Activated CD8-positive, alpha-beta memory T cell treated with anti-CD3 and anti-CD28 coated beads, Interleukin-2, amount 10 ng/mL, durations not matched to agents 7 days and 5 days (primary cell): ENCODE data around the gene TANGO6. TPM values are rescaled to one million over a fixed set of nuclear protein-coding genes. Genes with fewer than 3 reads are reported as not detected.

Source experiments
- ATAC-seq: fragments of 150-1000 bp; cut with Tn5 transposase; one replicate; pipeline ENCODE4 v1.10.0; 2021; ENCODE audit warnings: moderate library complexity
- CTCF ChIA-PET: fragments of 350-600 bp; sonication (Branson Sonifier 250); formaldehyde crosslinking; loops from one replicate; lab custom pipeline; 2021; ENCODE audit warnings: antibody characterized with exemption; lab: Charles Lee
- DNase-seq: peaks from one replicate; pipeline ENCODE4 v3.0.0-alpha.2; 2020
- H3K27ac Mint-ChIP-seq: one replicate; pipeline ENCODE4 v1.8.0; 2021; ENCODE audit warnings: mild to moderate bottlenecking, mixed read lengths
- H3K27me3 Mint-ChIP-seq: one replicate; pipeline ENCODE4 v1.8.0; 2021; ENCODE audit warnings: mixed read lengths
- H3K36me3 Mint-ChIP-seq: one replicate; pipeline ENCODE4 v1.8.0; 2021; ENCODE audit warnings: mild to moderate bottlenecking, mixed read lengths
- H3K4me1 Mint-ChIP-seq: one replicate; pipeline ENCODE4 v1.8.0; 2021; ENCODE audit warnings: mixed read lengths
- H3K4me3 Mint-ChIP-seq: one replicate; pipeline ENCODE4 v1.8.0; 2021; ENCODE audit warnings: mild to moderate bottlenecking, moderate library complexity, mixed read lengths
- H3K9me3 Mint-ChIP-seq: one replicate; pipeline ENCODE4 v1.8.0; 2022; ENCODE audit warnings: low read depth, mixed read lengths
- total RNA-seq, 2 experiments: library from RNA; stranded (reverse); gene quantifications; one replicate each; pipeline ENCODE4 v1.2.3, GENCODE V29; 2021

The TANGO6 gene
- total RNA-seq, 2 experiments from 2014 or later: 20.2 to 22.3 TPM

GRCh38 chr16:68902969-68903345 is 59.6 kb downstream of the TANGO6 start:
- H3K27me3 Mint-ChIP-seq: no peaks in the 10 kb centered on the region
- no peak overlapping the region for H3K27ac Mint-ChIP-seq
- no peak for DNase-seq
- no peaks in the 10 kb centered on the region for H3K9me3 Mint-ChIP-seq
- no peaks in the 10 kb centered on the region for H3K4me1 Mint-ChIP-seq
- H3K4me3 Mint-ChIP-seq: no peak overlapping the region
- H3K36me3 Mint-ChIP-seq: peaks cover 2% of the 10 kb centered on the region
- no peak for ATAC-seq
- CTCF ChIA-PET: interaction anchor here (0.9 to 1.3 kb wide), 7 partner anchors 13 to 383 kb away, joined by 3 to 5 read pairs (median 3); partner anchors contain the start of gene HAS3

GRCh38 chr16:68907297-68907696 is 64.0 kb downstream of the TANGO6 start:
- Mint-ChIP-seq H3K9me3 (no peaks in the 10 kb centered on the region), H3K27ac (no peak overlapping the region), H3K36me3 (peaks cover 4% of the 10 kb centered on the region), H3K4me1 (no peaks in the 10 kb centered on the region), H3K4me3 (no peak overlapping the region), H3K27me3 (no peaks in the 10 kb centered on the region)
- CTCF ChIA-PET: interaction anchor here (0.7 kb wide), 1 partner anchor 205 kb away, joined by 3 read pairs; no protein-coding TSS in a partner anchor
- DNase-seq (no peak), ATAC-seq (no peak)

- Mint-ChIP-seq H3K27ac (no peak overlapping the region), H3K4me3 (no peak overlapping the region), H3K4me1 (no peaks in the 10 kb centered on the region), H3K36me3 (peaks cover 4% of the 10 kb centered on the region), H3K9me3 (no peaks in the 10 kb centered on the region), H3K27me3 (no peaks in the 10 kb centered on the region)
- ATAC-seq (no peak), DNase-seq (no peak)
- CTCF ChIA-PET: no interaction called here
Observed at GRCh38 chr16:68907781-68908181, 64.5 kb downstream of the TANGO6 start.

- peaks cover 2% of the 10 kb centered on the region for H3K36me3 Mint-ChIP-seq
Observed at GRCh38 chr16:68909099-68909733, 65.9 kb downstream of the TANGO6 start.

GRCh38 chr16:68910051-68910450 is 66.7 kb downstream of the TANGO6 start:
- ATAC-seq: no peak
- CTCF ChIA-PET: interaction anchor here (1.0 kb wide), 1 partner anchor 8 kb away, joined by 3 read pairs; no protein-coding TSS in a partner anchor
- H3K4me3 Mint-ChIP-seq: no peak overlapping the region

More at GRCh38 chr16:68909099-68909733, 65.9 kb downstream of the TANGO6 start:
- ATAC-seq: no peak
- no peak for DNase-seq
- CTCF ChIA-PET: interaction anchor here (0.9 to 1.1 kb wide), 2 partner anchors 38 to 388 kb away, joined by 3 read pairs; no protein-coding TSS in a partner anchor
- Mint-ChIP-seq H3K4me3 (no peak overlapping the region), H3K9me3 (no peaks in the 10 kb centered on the region), H3K27ac (no peak overlapping the region), H3K27me3 (no peaks in the 10 kb centered on the region), H3K4me1 (no peaks in the 10 kb centered on the region)

GRCh38 chr16:68915589-68915988 is 72.3 kb downstream of the TANGO6 start:
- Mint-ChIP-seq H3K9me3 (no peaks in the 10 kb centered on the region), H3K27ac (no peak overlapping the region), H3K4me1 (no peaks in the 10 kb centered on the region), H3K36me3 (peaks cover 10% of the 10 kb centered on the region), H3K27me3 (no peaks in the 10 kb centered on the region), H3K4me3 (no peak overlapping the region)
- no peak for ATAC-seq
- CTCF ChIA-PET: interaction anchor here (1.5 kb wide), 1 partner anchor 13 kb away, joined by 3 read pairs; no protein-coding TSS in a partner anchor
- DNase-seq: no peak

More at GRCh38 chr16:68910051-68910450, 66.7 kb downstream of the TANGO6 start:
- DNase-seq: no peak
- no peak overlapping the region for H3K27ac Mint-ChIP-seq
- no peaks in the 10 kb centered on the region for H3K9me3 Mint-ChIP-seq
- H3K36me3 Mint-ChIP-seq: peaks cover 2% of the 10 kb centered on the region
- no peaks in the 10 kb centered on the region for H3K27me3 Mint-ChIP-seq
- H3K4me1 Mint-ChIP-seq: no peaks in the 10 kb centered on the region

- H3K36me3 Mint-ChIP-seq: peaks cover 11% of the 10 kb centered on the region
- no peak overlapping the region for H3K27ac Mint-ChIP-seq
- H3K27me3 Mint-ChIP-seq: no peaks in the 10 kb centered on the region
- CTCF ChIA-PET: no interaction called here
- DNase-seq (no peak), ATAC-seq (no peak)
- no peaks in the 10 kb centered on the region for H3K9me3 Mint-ChIP-seq
- no peaks in the 10 kb centered on the region for H3K4me1 Mint-ChIP-seq
- no peak overlapping the region for H3K4me3 Mint-ChIP-seq
Observed at GRCh38 chr16:68917541-68917940, 74.2 kb downstream of the TANGO6 start.

GRCh38 chr16:68920349-68920748 is 77.0 kb downstream of the TANGO6 start:
- CTCF ChIA-PET: interaction anchor here (0.7 to 1.3 kb wide), 2 partner anchors 9 to 14 kb away, joined by 3 to 5 read pairs; no protein-coding TSS in a partner anchor
- ATAC-seq (no peak), DNase-seq (no peak)
- no peaks in the 10 kb centered on the region for H3K4me1 Mint-ChIP-seq
- H3K27ac Mint-ChIP-seq: no peak overlapping the region
- no peaks in the 10 kb centered on the region for H3K27me3 Mint-ChIP-seq
- H3K4me3 Mint-ChIP-seq: no peak overlapping the region
- H3K9me3 Mint-ChIP-seq: no peaks in the 10 kb centered on the region
- H3K36me3 Mint-ChIP-seq: peaks cover 12% of the 10 kb centered on the region

- Mint-ChIP-seq H3K4me1 (no peaks in the 10 kb centered on the region), H3K36me3 (peaks cover 12% of the 10 kb centered on the region), H3K27me3 (no peaks in the 10 kb centered on the region), H3K27ac (no peak overlapping the region), H3K9me3 (no peaks in the 10 kb centered on the region), H3K4me3 (no peak overlapping the region)
- ATAC-seq (no peak), DNase-seq (no peak)
- CTCF ChIA-PET: no interaction called here
Observed at GRCh38 chr16:68921637-68922036, 78.3 kb downstream of the TANGO6 start.

- no peaks in the 10 kb centered on the region for H3K9me3 Mint-ChIP-seq
- no peaks in the 10 kb centered on the region for H3K4me1 Mint-ChIP-seq
- no peak for DNase-seq
- CTCF ChIA-PET: interaction anchor here (1.4 kb wide), 1 partner anchor 11 kb away, joined by 3 read pairs; no protein-coding TSS in a partner anchor
- no peak overlapping the region for H3K4me3 Mint-ChIP-seq
- H3K27ac Mint-ChIP-seq: no peak overlapping the region
- ATAC-seq: no peak
- H3K27me3 Mint-ChIP-seq: no peaks in the 10 kb centered on the region
- peaks cover 21% of the 10 kb centered on the region for H3K36me3 Mint-ChIP-seq
Observed at GRCh38 chr16:68923116-68923515, 79.8 kb downstream of the TANGO6 start.

- no peak overlapping the region for H3K27ac Mint-ChIP-seq
- H3K4me3 Mint-ChIP-seq: no peak overlapping the region
- no peak for DNase-seq
- H3K36me3 Mint-ChIP-seq: peaks cover 27% of the 10 kb centered on the region
- CTCF ChIA-PET: no interaction called here
- no peak for ATAC-seq
- H3K4me1 Mint-ChIP-seq: no peaks in the 10 kb centered on the region
- H3K9me3 Mint-ChIP-seq: no peaks in the 10 kb centered on the region
- H3K27me3 Mint-ChIP-seq: no peaks in the 10 kb centered on the region
Observed at GRCh38 chr16:68927018-68927417, 83.7 kb downstream of the TANGO6 start.

- H3K4me3 Mint-ChIP-seq: no peak overlapping the region
- H3K27me3 Mint-ChIP-seq: no peaks in the 10 kb centered on the region
- H3K9me3 Mint-ChIP-seq: no peaks in the 10 kb centered on the region
- peaks cover 31% of the 10 kb centered on the region for H3K36me3 Mint-ChIP-seq
- no peak for ATAC-seq
- CTCF ChIA-PET: interaction anchor here (0.6 kb wide), 1 partner anchor 763 kb away, joined by 3 read pairs; no protein-coding TSS in a partner anchor
- no peak for DNase-seq
- peaks cover 5% of the 10 kb centered on the region for H3K4me1 Mint-ChIP-seq
- no peak overlapping the region for H3K27ac Mint-ChIP-seq
Observed at GRCh38 chr16:68931196-68931595, 87.9 kb downstream of the TANGO6 start.

- H3K36me3 Mint-ChIP-seq: peaks cover 23% of the 10 kb centered on the region
Observed at GRCh38 chr16:68934402-68934801, 91.1 kb downstream of the TANGO6 start.

GRCh38 chr16:68935008-68935407 is 91.7 kb downstream of the TANGO6 start:
- CTCF ChIA-PET: interaction anchor here (1.9 kb wide), 1 partner anchor 14 kb away, joined by 5 read pairs; no protein-coding TSS in a partner anchor
- Mint-ChIP-seq H3K9me3 (no peaks in the 10 kb centered on the region), H3K36me3 (peaks cover 19% of the 10 kb centered on the region), H3K4me1 (peaks cover 8% of the 10 kb centered on the region), H3K27me3 (no peaks in the 10 kb centered on the region), H3K4me3 (no peak overlapping the region), H3K27ac (no peak overlapping the region)
- ATAC-seq: no peak
- no peak for DNase-seq

More at GRCh38 chr16:68934402-68934801, 91.1 kb downstream of the TANGO6 start:
- Mint-ChIP-seq H3K9me3 (no peaks in the 10 kb centered on the region), H3K4me3 (no peak overlapping the region), H3K4me1 (peaks cover 8% of the 10 kb centered on the region), H3K27me3 (no peaks in the 10 kb centered on the region), H3K27ac (no peak overlapping the region)
- no peak for ATAC-seq
- DNase-seq: no peak
- CTCF ChIA-PET: interaction anchor here (0.6 to 1.9 kb wide), 2 partner anchors 14 to 1377 kb away, joined by 4 to 5 read pairs; no protein-coding TSS in a partner anchor
